NCI-H345 treated with DMSO at 0.1 percent for 48 hours (cell line): ENCODE measurements around the gene RIMS4.
A peak's percentile ranks its signal among the peaks of the same experiment; 100 is the strongest.

ENCODE experiments used
- DNase-seq: peaks from one replicate; lab custom pipeline; 2025; ENCODE audit not compliant: unreplicated experiment; lab: John Stamatoyannopoulos, UW

RIMS4 gene

GRCh38 chr20:44810391-44811149 lies at the start of gene RIMS4:
RIMS4 (minus strand) TSS chr20:44810546; CDS start chr20:44810271, 275 bp downstream.
- peak; percentile 50 for DNase-seq

DNA sequence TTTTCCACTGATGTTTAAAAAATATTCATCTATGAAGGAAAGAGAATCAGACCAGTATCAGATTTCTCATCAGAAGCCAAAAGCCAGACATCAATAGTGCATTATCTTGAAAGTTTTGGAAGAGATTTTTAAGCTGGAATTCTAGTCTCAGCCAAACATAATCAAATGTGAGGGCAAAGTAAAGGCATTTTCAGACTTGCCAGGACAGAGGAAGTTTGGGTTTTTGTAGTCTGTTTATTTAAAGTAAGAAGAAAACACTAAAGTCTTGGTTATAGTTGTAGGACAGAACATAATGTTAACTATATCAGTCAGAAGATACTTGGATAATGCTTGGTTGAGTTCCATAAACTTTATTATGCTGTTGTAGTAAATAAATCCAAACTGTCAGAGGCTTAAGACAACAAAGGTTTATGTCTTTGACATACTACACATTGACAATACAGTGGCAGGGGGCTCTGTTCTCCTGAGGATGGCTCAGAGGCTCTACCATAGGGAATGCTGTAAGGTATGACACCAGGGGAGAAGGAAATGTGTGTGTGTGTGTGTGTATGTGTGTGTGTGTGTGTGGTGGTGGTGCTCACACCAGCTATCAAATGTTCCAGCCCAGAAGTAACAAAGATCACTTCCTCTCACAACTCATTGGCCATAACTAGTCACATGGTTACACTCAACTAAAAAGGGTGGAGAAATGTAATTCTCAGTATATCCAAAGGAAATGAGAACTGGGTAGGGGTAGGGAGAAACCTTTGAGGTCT lies 48.4 kb upstream of the RIMS4 start:
- DNase-seq, result no peak

GRCh38 chr20:44856856-44857448 lies 46.6 kb upstream of the RIMS4 start:
- DNase-seq, result no peak

DNA sequence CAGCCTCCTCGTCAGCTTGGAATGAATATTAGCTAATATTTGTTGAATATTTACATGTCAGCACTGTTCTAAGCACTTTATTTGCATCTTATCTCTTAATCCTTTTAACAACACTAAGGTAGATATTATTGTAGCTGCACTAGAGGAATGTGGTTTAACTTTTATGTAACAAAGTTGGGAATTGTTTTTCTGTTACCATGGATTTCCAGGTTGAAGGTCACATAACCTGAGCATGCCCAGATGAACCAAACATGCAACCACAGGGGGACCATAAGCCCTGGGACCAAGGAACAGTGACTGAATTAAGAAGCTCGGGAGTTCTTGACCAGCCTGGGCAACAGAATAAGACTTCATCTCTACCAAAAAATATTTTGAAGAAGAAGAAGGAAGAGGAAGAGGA lies 46.1 kb upstream of the RIMS4 start:
- DNase-seq, result no peak

GRCh38 chr20:44851545-44851944 lies 41.2 kb upstream of the RIMS4 start:
- DNase-seq, result peak; percentile 30

- no peak for DNase-seq
These were observed 40.5 kb upstream of the RIMS4 start for GRCh38 chr20:44850837-44851236.

GRCh38 chr20:44850272-44850671 lies 39.9 kb upstream of the RIMS4 start:
- DNase-seq, result no peak

- no peak for DNase-seq
These were observed 39.4 kb upstream of the RIMS4 start for GRCh38 chr20:44849703-44850102.

GRCh38 chr20:44848254-44849015 lies 38.1 kb upstream of the RIMS4 start:
- DNase-seq, result no peak

DNA sequence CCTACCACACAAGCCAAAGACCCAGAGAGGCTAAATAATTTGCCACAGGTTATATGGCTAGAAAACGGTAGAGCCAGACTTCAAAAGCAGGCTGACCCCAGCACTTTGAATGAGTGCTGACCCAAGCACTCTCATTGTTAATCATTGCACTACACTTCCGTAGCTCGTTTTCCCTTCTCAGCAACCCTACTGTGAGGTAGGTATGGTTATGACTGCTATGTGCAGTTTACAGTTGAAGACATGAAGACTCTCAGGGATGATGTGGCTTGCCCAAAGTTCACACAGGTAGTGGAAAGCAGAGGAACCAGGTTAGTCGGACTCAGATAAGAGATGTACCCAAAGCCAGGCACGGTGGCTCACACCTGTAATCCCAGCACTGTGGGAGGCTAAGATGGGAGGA lies 33.5 kb upstream of the RIMS4 start:
- DNase-seq, result no peak

- no peak for DNase-seq
These were observed 31.6 kb upstream of the RIMS4 start for GRCh38 chr20:44841955-44842354.

DNA sequence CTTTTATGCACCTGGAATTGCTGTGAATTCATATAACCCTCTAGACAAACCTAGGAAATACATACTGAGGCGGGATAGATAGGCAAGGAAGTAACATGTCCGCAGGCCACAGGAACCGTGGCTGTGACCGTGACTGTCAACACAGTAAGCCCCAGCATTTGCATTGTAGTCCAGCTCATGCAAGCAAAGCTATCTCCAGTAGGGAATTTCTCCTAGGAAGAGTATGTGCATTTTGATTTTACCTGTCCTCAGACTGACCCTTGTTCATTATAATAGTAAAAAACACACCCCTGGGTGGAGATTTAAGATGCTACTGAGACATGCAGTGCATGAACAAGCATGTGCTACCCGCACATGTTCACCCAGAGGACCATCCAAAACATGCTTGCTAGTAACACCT lies 30.5 kb upstream of the RIMS4 start:
- DNase-seq, result no peak

DNA sequence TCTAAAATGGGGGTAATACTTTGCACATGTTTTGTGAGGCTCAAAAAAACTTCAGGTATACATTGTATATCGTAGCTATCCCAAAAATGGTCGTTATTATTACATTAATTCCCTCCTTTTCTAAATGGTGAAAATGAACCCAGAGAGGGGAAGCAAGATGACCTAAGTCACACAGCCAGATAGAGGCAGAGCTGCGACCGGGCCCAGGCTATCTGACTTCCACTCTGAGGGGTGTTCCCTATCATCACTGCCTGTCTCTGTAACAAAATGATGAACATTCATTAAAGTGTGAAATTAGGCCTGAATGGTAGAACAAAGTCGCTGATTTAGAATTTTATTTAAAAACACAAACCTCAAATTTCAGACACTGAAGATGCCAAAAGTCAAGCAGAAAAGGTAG lies 29.1 kb upstream of the RIMS4 start:
- no peak for DNase-seq

DNA sequence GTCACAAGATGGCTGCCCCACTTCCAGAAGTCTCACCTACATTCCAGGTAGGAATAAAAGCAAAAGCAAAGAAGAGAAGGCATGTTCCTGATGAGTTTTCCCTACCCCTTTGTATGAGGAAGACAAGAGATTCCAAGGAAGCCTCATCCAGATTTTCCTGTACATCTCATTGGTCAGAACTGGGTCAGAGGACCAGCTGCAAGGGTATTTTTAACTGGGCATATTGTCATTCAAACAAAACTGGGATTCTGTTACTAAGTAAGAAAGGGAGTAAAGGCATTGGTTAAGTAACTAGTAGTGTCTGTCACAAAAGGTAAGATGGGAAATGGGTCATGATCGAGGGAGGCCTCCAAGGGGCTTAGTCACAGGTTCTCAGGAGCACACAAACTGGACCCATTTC lies 28.2 kb upstream of the RIMS4 start:
- DNase-seq, result no peak

DNA sequence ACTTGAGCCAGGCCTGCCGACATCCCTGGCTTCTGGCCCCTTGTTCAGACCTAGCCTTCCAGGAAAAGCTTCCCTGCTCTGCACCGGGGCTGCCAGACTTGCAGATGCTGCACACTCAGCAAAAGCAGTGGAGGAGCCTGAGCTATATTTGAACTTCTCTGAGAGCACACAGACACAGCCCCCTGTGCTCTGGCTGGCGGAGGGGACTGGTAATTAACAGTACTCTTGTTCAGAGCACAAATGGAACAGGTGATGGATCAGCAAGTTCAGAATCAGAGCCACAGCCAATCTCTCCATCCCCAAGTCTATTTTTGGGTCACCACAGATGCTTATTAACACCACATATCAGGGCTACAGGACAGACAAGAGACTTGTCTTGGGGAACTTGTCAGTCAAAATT lies 27.6 kb upstream of the RIMS4 start:
- no peak for DNase-seq

DNA sequence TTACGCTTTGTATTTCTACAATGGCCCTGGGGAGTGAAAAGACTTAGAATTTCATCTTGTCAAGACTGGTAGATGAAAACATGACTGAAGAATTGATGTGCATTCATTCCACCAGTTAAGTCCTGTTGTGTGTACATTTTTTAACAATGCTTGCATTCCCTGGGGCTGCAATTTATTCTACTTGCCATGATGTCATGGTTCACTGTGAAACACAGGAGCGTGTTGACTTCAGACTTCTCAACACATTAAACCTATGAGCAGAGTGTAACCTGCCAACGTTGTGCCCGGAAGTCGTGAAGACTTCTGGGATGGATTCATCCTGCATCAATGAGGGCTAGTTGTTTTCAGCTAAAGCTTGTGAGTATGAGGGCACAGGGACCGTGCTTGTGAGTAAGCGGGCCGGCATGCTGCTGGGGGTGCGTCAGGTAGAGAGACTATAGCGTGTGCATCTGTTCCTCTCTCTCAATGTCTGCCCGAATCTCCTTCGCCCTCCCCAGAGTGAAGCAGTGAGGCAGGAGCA lies 26.3 kb upstream of the RIMS4 start:
- DNase-seq, result no peak

DNA sequence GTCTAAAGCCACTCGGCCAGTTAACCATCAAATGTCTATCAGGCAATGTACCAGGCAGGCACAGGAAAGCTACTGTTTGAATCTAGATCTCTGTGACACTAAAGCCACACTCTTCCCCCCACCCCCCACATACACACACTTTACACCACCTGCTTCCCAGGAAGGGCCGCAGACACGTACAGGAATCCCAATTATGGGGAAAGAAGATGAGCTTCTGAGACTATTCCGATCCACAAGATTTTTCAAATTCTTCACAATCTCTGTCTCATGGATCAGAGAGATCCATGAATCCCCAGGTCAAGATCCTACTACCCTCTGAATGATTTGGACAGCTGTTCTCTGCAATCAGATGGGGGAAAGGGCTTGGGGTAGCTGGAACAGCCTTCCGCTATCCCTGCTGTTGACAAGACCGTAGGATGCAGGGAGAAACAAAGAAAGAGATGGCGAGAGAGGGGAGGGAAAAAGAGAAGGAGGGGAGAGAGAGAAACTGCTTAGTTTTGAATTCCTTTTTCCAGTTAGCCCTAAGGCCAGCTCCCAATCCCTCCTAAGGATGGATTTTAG lies 25.4 kb upstream of the RIMS4 start:
- no peak for DNase-seq

DNA sequence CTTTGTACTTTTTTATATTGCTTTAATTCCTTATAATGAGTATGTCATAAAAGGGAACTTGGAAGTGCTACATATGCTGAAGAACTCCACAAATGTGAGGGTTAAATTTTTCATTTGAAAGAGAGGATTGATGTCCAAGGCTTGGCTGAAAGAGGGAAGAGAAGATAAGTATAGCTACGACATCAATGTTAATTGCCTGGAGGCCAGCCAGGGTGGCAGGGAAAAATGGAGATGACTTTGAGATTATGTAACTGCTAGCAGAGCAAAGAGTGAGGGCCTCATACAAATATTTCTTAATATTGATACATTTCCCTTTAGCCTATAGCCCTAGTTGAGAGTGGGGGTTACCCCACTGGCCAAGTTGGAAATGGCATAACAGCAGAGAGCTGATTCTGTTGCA lies 24.8 kb upstream of the RIMS4 start:
- DNase-seq, result no peak

GRCh38 chr20:44834693-44835092 lies 24.3 kb upstream of the RIMS4 start:
- DNase-seq, result no peak

GRCh38 chr20:44833437-44833836 lies 23.1 kb upstream of the RIMS4 start:
- no peak for DNase-seq

- DNase-seq, result no peak
These were observed 22.4 kb upstream of the RIMS4 start for GRCh38 chr20:44832724-44833123.
